Hematopoietic multipotent progenitor cell treated with erythropoietin and hydrocortisone succinate and interleukin-3 and kit ligand, for 4 days (in vitro differentiated cells): ENCODE results near the gene EIF5A.

Experiments used
- DNase-seq: peaks from one replicate; pipeline ENCODE4 v3.0.0-alpha.2; 2015

Gene EIF5A

DNA sequence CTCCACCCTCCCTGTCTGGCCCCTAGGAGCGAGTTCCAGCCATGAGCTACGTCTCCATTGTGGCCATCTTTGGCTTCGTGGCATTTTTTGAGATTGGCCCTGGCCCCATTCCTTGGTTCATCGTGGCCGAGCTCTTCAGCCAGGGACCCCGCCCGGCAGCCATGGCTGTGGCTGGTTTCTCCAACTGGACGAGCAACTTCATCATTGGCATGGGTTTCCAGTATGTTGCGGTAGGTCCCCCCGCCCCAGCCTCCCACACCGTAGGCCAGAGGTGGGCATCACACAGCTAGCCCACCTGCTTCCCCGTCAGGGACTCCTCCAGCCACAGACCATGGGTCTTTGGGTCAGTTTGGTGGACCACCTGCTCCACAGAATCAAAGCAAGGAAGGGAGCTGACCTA lies 21.7 kb upstream of the EIF5A start:
- no peak for DNase-seq

DNA sequence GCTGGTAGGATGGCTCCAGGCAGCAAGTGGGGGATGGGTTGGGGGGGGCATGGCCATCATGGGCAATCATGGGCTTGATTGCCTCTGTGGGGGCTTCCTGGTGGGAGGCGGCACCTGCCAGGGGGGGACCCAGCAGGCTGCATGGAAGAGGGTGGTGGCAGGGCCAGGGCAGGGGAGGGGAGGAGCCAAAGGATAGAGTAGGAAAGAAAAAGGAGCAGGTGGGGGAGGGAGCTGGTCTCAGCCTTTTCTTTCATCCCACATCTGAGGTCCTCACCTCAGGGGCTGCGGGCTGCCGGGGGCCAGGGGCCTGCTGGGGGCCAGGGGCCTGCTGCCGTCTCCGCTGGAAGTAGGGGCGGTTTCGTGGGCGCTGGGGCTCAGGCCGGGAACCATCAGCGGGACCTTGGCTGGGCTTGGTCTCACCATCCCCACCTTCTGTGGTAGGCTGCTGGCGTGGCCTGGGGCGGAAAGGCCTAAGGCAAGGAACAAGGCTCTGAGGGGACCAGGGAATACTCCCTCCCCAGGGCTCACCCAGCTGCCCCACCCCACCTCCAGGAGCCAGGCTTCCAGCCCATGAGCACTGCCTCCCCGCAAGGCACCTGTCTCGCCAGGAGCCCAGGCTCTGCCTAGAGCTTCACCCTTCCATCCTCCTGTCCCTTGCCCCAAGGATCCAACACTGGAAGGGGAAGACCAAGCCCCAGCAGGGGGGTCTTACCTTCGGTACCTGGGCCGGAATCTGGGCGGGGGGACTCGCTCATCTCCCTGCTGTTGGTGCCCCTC lies 18.0 kb upstream of the EIF5A start:
- no peak for DNase-seq

DNA sequence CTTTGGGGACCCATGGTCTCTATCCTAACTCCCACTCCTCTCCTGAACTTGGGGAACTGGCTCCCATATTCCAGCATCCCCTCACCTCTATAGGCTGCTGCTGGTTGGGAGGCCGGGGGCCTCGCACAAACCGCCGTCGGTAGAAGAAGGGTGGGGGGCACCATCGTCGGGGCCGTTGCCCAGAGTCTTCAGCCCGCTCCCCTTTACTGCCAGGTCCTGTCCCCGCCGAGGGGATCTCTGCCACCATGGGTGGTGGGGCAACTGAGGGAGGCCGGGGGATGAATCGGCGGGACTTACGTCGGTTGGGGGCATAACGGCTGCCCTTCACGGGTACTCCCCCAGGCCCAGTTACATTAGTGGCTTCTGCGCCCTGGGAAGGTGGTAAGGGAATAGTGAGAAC lies 17.3 kb upstream of the EIF5A start:
- DNase-seq = no peak

DNA sequence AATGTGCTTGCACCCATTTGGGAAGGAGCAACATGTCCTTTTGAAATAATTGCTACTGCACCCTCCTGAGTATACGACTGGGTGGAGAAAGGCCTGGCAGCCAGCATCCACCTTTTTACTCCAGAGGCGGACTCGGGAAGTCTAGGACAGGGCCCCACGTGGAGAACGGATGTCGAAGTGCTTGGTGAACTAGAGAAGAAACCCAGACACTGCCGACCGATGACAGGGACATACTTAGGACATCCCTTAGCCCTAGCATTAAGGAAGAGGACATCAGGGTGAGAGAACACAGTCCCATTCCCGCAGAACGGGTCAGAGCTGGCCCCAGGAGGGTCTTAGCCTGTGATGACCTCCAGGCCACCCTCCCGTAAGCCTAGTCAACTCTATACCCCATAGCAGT lies 16.7 kb upstream of the EIF5A start:
- DNase-seq = no peak

DNA sequence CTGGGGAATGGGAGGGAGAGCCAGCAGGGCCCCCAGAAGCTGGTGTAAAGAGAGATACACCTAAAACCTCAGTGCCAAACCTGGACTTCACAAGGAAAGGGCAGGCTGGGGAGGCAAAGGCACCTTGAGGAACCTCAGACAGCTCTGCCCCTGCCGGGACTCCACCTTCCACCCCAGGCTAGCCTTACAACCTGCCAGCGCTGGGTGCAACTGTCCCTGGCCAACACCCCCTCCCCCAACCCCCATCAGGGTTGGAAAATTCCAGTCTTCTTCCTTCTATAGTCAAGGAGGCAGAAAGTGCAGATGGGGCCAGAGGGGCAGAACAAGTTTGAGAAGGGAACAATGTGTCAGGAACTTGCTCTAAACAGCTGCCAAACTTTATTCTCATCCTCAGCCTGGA lies 15.2 kb upstream of the EIF5A start:
- DNase-seq = no peak

DNA sequence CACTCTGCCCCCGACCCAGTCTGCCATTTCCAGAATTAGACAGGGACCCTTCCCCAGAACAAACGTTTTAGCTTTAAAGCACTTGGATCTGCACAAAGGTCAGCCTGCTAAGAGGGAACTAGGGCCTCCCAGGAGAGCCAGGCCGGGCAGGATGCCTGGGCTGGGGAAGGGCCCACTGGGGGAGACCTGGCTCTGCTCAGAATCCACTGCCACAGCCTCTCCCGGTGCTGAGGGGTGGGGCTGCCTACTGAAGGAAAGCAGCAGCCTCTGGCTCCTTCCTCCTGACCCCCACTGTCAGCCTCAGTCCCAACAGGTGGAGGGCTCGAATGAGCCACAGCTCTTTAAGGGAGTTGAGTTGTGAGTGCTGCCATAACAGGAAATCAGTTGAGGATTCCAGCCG lies 14.7 kb upstream of the EIF5A start:
- no peak for DNase-seq

DNA sequence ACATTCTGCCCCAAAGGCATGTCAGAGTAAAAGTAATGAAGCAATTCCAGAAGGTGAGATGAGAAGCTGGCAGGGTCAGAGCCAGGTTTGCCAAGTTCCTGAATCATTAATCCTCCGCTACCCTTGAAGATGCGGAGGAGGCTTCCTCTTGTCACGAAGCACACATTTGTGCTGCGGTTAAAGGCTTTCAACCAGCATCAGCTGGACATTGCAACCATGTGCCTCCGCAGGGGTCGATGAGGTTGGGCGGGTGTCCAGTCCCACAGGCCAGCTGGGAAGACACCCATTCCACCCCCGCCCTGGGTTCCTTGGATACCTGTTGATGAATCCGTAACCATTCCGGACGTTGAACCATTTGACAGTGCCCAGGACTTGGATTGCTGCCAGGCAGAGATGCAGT lies 14.3 kb upstream of the EIF5A start:
- DNase-seq = no peak

DNA sequence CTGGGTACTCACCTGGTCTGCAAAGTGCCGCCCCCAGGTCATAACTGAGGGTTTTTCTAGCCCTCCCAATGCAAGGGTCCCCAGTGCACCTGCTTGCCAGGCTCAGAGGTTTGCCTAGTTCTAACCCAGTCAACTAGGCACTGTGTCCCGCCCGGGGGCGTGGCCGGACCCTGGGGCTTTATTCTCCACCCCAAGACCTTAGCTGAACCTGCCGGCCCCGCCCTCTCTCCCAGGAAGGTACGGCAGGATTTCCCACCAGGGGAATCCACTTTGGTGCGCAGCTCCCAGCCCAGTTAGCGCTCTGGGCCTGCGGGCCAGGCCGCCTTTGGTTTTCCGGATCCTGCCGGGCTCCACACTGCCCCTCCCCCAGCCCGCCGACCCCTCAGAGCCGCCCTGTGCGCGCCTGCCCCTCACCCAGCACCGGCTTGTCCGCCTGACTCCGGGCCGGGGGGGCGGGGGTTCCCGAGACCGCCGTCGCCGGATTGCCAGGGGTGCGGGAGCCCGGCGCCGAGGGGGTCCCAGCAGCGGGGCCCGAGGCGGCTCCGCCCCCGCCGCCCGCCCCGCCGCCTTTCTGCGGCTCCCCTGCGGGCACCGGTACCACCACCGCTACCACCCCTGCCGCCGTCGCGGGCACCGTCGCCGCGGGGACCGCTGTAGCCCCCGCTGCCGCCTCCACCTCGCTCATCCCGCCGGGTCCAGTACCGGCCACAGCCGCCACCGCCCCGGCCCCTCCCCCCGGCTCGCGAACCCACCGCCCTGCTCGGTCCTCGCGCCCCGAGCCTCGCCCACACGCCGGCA lies 13.4 kb upstream of the EIF5A start:
- peak; percentile 65 for DNase-seq

DNA sequence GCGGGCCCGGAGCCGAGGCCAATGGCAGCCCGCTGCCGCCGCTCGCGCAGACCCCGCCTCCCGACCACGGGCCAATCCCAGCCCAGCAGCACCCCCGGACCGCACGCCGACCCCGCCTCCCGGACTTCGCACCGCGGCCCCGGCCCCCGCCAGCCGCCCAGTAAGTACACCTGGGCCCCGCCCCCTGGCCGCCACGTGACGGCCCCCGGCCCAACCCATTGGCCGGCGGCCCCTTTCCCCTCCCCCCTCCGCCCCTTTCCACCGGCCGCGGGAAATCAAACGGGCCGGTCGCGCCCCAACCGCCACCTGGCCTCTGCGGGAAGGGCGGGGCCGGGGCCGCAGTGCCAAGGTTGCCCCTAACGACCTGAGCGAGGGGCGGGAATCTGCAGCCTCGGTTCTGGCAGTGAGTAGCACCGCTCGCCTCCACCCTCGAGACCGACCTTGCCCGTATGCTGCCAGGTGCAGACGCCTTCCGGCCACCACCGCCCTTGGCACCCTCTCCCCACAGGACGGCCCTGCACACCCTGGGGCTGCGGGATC lies 12.7 kb upstream of the EIF5A start, which contains the start of gene YBX2:
TSS of gene YBX2 (minus strand) at position 26 of the 540 bp plus-strand sequence. CDS start 139 bp downstream, outside the sequence.
- peak; percentile 85 for DNase-seq

DNA sequence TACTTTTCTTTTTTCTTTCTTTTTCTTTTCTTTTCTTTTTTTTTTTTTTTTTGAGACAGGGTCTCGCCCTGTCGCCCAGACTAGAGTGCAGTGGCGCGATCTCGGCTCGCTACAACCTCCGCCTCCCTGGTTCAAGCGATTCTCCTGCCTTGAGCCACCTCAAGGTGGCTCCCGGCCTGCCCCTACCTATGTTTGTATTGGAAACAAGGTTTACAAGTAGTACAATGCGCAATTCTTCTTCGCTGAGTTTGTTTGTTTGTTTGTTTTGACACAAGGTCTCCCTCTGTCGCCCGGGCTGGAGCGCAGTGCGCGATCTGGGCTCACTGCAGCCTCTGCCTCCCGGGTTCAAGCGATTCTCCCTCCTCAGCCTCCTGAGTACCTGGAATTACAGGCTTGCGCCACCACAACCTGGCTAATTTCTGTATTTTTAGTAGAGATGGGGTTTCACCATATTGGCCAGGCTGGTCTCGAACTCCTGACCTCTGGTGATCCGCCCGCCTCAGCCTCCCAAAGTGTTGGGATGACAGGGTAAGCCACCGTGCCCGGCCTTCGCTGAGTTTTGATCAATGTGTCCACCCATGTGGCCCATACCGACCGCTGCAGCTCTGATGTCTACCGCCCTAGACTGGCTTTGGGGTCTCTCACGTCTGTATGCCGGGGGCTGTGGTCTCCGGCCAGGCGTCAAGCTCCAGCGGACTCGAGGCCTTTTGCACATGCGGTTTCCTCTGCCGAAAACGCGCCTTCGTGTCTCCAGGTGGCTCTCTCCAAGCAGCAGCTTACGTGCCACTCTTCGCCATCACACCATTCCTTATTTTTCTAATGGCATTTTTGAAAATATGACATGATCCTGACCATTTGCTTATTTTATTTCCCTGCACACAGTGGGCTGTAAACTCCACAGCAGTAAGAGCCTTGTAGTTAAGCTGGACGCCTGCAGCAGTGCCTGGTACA lies 11.9 kb upstream of the EIF5A start:
- DNase-seq = peak; percentile 36

DNA sequence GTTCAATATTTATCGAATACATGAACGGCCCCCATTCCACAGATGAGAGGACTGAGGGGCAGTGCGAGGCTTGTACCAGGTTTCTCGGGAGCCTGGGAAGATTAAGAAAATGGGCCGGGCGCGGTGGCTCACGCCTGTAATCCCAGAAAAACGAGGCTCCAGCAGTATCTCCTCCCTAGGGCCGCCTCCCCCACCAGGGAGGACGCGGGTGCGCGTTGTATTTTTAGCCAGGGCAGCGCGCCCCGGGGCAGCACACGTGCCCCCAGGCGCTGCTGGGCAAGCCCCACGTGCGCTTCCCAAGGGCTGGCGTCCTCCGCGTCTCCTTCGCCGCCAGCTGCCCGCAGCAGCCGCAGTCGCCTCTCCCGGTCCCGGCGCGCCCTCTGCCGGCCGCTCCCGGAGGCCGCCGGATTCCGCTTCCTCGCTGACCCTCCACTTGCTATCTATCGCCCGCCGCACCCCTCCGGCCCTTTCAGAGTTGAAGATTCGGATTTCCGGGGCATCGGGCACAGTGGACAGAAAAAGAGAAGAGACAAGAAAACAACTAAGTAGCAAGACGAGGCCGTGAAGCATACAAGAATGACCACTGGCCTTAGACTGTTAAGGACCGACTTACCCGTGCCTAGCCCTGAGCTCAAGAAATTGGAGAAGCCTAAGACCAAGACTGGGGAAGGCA lies 11.1 kb upstream of the EIF5A start:
- peak; percentile 92 for DNase-seq

DNA sequence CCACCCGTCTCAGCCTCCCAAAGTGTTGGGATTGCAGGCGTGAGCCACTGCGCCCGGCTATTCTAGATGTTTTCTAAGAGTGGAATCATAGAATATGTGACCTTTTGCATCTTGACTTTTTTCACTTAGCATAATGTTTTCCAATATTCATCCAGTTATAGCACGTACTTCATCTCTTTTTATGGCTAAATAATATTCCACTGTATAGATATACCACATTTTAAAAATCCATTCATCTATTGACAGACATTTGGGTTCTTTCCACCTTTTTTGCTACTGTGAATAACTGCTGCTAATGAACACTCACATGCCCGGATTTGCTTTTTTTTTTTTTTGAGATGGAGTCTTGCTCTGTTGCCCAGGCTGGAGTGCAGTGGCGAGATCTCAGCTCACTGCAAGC lies 3.2 kb upstream of the EIF5A start:
- DNase-seq = no peak

DNA sequence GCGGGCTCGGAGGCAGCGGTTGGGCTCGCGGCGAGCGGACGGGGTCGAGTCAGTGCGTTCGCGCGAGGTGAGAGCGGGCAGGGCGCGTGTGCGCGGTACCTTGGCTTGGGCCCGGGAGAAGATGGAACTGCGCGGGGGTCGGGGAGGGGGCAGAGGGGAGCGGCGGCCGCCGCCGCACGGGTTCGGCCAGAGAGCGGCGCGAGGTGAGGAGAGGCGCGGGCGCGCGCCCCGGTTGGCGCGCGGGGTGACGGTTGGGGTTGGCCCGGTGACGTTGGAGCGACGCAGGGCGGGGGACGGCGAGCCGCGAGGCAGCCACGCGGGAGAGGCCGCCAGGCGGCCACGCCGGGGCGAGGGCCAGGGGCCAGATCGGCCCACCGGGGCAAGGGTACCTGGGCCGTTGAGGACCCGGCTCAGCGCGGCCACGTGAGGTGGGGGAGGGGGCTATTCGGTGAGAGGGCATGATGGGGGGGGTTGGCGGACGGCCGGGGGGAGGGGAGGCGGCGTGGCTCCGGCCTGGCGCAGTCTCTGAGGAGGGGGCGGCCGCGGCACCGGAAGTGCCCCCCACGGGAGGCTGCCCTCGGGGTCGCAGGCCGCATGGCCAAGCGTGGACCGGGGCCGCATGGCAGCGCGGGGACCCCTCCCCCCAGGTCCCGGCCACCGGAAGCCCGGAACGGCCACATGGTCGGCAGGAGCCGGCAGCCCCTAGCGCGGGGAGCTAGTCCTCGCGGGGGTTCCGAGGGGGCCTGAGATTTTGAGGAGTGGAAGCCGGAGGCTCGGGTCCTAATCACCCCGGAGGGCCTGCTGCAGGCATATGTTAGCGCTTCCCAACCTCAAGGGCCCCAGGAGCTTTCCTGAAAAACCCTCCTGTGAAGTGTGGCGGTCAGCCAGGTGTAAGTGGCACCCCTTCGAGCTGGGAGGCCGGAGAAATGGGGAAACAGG lies 527 bp downstream of the EIF5A start:
- DNase-seq = peak; percentile 69

DNA sequence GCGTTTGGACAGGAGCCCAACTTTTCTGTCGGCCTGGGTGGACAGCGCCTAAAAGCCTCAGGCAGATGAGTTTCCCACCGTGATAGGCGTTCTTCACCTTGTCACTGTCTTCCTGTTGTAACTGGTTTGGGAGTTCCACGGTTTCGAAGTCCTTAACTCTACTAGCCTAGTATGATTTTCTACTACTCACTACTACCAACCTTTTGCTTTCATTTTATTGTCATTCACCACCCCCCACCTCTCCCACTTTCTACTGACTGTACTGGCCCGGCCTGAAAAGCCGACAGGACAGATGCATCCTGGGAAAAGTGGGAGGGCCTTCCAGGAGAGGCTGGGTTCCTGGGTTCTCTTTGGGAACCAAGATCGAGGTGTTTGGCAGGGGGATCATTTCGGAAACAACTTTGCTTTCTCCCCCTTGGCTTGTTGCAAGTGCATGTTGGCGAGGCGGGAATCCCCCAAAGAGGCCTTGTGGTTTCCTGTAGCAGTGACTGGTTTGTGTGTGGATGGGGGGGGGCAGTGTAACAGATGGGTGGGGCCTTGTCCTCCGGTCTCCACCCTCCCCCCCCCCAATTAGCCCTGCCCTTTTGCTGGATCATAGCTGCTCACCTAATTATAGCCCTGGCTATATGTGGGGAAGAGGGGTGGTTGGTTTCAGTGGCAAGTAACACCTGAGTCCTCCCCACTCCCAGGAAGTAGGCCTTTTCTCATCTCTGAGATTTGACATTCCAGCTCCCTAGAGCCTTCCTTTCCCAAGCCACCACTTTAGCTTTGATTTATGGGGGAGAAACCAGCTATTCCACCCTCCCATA lies 1.4 kb downstream of the EIF5A start:
- peak; percentile 93 for DNase-seq

DNA sequence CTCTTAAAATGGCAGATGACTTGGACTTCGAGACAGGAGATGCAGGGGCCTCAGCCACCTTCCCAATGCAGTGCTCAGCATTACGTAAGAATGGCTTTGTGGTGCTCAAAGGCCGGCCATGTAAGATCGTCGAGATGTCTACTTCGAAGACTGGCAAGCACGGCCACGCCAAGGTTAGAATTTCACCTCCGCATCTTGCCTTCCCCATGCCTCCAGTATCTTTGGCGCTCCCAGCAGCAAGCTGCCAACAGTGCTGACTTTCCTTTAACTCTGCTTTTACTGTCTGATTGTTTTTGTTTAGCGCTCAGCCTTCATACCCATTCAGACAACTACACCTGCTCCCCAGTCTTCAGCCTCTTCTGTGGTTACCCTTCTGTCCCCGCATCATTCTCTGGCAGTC lies 2.2 kb downstream of the EIF5A start:
- DNase-seq = no peak

DNA sequence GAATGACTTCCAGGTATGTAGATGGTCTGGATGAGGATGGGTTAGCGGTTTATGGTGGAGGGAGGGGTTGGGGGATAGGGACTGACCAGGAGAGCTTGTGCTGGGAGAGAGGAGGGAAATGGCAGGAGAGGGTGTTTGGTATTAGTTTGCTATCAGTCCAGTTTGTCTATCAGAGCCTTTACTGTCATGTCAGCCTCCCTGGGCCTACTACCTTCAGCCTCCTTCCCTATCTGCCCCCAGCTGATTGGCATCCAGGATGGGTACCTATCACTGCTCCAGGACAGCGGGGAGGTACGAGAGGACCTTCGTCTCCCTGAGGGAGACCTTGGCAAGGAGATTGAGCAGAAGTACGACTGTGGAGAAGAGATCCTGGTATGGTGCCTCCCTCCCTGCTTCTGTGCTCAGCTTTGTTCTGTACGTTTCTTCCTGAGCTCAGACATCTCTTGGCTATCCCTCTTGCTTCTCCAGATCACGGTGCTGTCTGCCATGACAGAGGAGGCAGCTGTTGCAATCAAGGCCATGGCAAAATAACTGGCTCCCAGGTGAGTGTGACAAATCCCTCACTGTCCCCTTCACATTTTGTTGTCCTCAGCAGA lies 3.8 kb downstream of the EIF5A start:
- DNase-seq = no peak

DNA sequence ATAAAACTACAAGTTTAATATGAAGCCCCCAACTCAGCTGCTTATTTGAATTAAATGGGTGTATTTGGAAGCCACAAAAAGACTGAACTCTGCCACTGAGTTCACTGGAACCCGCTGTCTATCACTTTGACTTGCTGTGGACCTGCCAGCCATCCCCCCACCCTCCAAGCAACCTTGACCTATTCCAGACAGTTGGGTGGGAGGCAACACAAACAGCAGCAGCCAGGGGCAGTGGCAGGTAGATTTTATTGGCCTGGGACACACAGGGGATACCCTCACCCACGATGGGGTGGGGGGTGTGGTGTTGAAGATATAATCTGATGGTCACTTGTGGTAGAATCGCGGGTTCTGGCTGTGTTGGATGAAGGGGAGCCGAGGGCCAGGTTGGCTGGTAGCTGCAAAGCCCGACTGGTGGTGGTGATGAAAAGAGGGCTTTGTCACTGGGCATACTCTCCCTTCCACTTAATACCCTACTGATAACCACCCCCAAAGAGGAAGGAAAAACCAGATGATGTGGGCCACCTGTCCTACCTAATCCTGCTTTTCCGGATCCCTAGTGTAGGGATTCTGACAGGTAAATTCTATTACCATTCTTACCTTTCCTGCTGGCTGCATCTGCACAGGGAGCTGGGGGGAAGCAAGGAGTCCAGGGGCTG lies 5.1 kb downstream of the EIF5A start:
- DNase-seq = no peak

DNA sequence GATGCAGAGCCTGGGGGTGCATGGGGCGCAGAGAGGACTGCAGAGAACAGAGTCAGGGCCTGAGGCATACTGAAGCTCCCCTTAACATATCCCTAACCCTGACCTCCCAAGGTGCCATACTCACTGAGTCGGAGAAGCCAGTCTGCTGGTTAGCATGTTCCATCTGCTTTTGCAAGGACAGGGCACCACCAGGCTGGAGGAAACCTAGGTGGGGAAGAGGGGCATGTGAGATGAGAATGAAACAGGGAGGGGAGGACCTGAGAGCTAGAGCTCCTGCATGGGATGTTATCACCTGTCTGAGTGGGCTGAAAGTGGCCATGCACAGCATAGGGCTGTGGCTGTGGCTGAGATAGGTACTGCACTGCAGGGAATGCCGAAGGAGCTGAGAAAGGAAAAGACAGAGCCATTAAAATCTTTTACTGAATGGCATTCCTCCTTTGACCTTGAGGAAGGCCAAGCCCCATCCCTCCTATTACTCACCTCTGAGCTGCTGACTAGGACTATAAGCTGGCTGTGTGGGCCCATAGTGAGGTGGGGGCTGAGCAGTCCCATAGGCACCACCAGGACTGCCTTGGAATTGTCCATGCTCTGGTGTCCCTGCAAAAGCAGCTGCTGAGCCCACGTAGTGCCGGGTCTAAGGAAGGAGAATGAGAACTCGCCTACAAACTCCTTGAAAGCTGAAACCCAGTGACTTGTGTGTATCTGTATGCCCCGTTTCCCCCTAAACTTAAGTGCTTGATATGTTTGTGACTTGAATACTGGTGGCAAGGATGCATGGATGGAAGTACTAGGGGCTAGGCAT lies 5.9 kb downstream of the EIF5A start:
- peak; percentile 60 for DNase-seq
